Measurements from ENCODE around the gene HELZ. TPM values are rescaled to one million over a fixed set of nuclear protein-coding genes. Genes with fewer than 3 reads are reported as not detected.

The HELZ gene
- total and polyA plus RNA-seq, 2 donors (not counting 1 experiment from before 2014, with no cell fraction given) = 10.4 to 97.8 TPM

- no peak overlapping the region for H3K27ac Mint-ChIP-seq
- H3K9me3 Mint-ChIP-seq (ENCODE audit: insufficient read depth) = no peaks in the 10 kb centered on the region
- peaks cover 96% of the 10 kb centered on the region for H3K79me2 ChIP-seq (ENCODE audit: control insufficient read depth, insufficient read depth, low read length)
- no peak overlapping the region for H3K27ac ChIP-seq (ENCODE audit: low read length in 2 of 2)
- intact Hi-C loops (cut with micrococcal nuclease) = no loop called here
- peaks cover 71% of the 10 kb centered on the region for H4K20me1 ChIP-seq (ENCODE audit: control insufficient read depth, insufficient read depth, low read length, poor library complexity, severe bottlenecking)
- H3K36me3 ChIP-seq (replicated peaks in 1 of 2; ENCODE audit: control extremely low read depth in 1 of 2, control insufficient read depth in 1 of 2, extremely low read depth in 1 of 2, insufficient read depth in 2 of 2, low read length in 1 of 2) = peaks cover 0 to 14% of the 10 kb centered on the region in 2 experiments
- H3K4me1 Mint-ChIP-seq = peaks cover 15% of the 10 kb centered on the region
- ChIA-PET CTCF (no interaction called here), POLR2A (no interaction called here)
- no peak overlapping the region for H2AFZ ChIP-seq (ENCODE audit: insufficient read depth, low read depth, low read length, poor library complexity, severe bottlenecking)
- no peak overlapping the region for H3K4me3 Mint-ChIP-seq
- H3K9me3 ChIP-seq (ENCODE audit: control extremely low read depth in 1 of 3, control insufficient read depth in 2 of 3, insufficient read depth in 1 of 3, low read length in 2 of 3) = no peaks in the 10 kb centered on the region
- WGBS (ENCODE audit: insufficient coverage) = 94% methylated on average over 4 of the region's 5 CpGs
- no peak for ATAC-seq (ENCODE audit: low read depth)
- no peaks in the 10 kb centered on the region for H3K27me3 ChIP-seq (replicated peaks in 1 of 4; ENCODE audit: control extremely low read depth in 1 of 4, control insufficient read depth in 3 of 4, insufficient read depth in 4 of 4, low read length in 3 of 4)
- H3K9ac ChIP-seq (ENCODE audit: low read length) = no peak overlapping the region
- no peak overlapping the region for H3K4me2 ChIP-seq (replicated peaks; ENCODE audit: low read depth, low read length, poor library complexity, severe bottlenecking)
- TF ChIP-seq, protein P1, sequence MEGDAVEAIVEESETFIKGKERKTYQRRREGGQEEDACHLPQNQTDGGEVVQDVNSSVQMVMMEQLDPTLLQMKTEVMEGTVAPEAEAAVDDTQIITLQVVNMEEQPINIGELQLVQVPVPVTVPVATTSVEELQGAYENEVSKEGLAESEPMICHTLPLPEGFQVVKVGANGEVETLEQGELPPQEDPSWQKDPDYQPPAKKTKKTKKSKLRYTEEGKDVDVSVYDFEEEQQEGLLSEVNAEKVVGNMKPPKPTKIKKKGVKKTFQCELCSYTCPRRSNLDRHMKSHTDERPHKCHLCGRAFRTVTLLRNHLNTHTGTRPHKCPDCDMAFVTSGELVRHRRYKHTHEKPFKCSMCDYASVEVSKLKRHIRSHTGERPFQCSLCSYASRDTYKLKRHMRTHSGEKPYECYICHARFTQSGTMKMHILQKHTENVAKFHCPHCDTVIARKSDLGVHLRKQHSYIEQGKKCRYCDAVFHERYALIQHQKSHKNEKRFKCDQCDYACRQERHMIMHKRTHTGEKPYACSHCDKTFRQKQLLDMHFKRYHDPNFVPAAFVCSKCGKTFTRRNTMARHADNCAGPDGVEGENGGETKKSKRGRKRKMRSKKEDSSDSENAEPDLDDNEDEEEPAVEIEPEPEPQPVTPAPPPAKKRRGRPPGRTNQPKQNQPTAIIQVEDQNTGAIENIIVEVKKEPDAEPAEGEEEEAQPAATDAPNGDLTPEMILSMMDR (IDR thresholded peaks at IDR 0.05) = no peak
- TF ChIP-seq EZH2 (IDR thresholded peaks at IDR 0.05; ENCODE audit: borderline replicate concordance, insufficient read depth, low read depth, low read length, poor library complexity, severe bottlenecking) = no peak
- DNase-seq = no peak
- no peak overlapping the region for H3K4me3 ChIP-seq (ENCODE audit: control extremely low read depth in 1 of 5, extremely low read depth in 1 of 5, insufficient read depth in 1 of 5, low read depth in 2 of 5, low read length in 4 of 5)
- H3K27me3 Mint-ChIP-seq = no peaks in the 10 kb centered on the region
- no peaks in the 10 kb centered on the region for H3K4me1 ChIP-seq (ENCODE audit: control insufficient read depth in 2 of 2, insufficient read depth in 2 of 2, low read length in 2 of 2)
These were observed 15.7 kb downstream of the HELZ start for GRCh38 chr17:67229109-67229955.

DNA sequence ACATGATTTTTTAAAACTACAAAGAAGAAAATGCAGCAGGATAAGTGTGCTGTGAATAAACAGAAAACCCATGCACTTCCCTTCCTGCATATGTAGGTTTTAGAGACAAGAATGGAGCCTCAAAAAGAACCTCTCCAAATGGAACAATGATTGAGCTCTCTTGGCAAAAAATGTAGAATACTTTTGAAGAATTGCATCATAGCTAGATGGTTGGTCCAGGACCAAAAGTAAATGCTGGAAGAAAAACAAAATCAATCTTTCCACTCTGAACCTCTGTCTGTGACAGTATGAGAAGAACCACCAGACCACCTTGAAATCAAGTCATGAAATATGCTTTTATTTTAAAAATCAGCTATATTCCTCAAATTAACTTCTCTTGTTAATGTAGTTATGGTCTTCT is 17.5 kb downstream of the HELZ start:
- no peaks in the 10 kb centered on the region for H3K4me1 ChIP-seq (ENCODE audit: control insufficient read depth in 2 of 2, insufficient read depth in 2 of 2, low read length in 2 of 2)
- H3K4me1 Mint-ChIP-seq = peaks cover 15% of the 10 kb centered on the region
- no peak for DNase-seq
- no peak overlapping the region for H3K9ac ChIP-seq (ENCODE audit: low read length)
- H3K4me3 Mint-ChIP-seq = no peak overlapping the region
- no peak overlapping the region for H3K27ac ChIP-seq (ENCODE audit: low read length in 2 of 2)
- H4K20me1 ChIP-seq (ENCODE audit: control insufficient read depth, insufficient read depth, low read length, poor library complexity, severe bottlenecking) = peaks cover 72% of the 10 kb centered on the region
- POLR2A ChIA-PET = no interaction called here
- H3K27ac Mint-ChIP-seq = no peak overlapping the region
- intact Hi-C loops (cut with micrococcal nuclease) = no loop called here
- CTCF ChIA-PET = no interaction called here
- ATAC-seq (ENCODE audit: low read depth) = no peak
- H2AFZ ChIP-seq (ENCODE audit: insufficient read depth, low read depth, low read length, poor library complexity, severe bottlenecking) = no peak overlapping the region
- peaks cover 0 to 11% of the 10 kb centered on the region in 2 experiments for H3K36me3 ChIP-seq (replicated peaks in 1 of 2; ENCODE audit: control extremely low read depth in 1 of 2, control insufficient read depth in 1 of 2, extremely low read depth in 1 of 2, insufficient read depth in 2 of 2, low read length in 1 of 2)
- no peaks in the 10 kb centered on the region for H3K27me3 Mint-ChIP-seq
- H3K79me2 ChIP-seq (ENCODE audit: control insufficient read depth, insufficient read depth, low read length) = peaks cover 96% of the 10 kb centered on the region
- H3K4me2 ChIP-seq (replicated peaks; ENCODE audit: low read depth, low read length, poor library complexity, severe bottlenecking) = no peak overlapping the region
- no peaks in the 10 kb centered on the region for H3K27me3 ChIP-seq (replicated peaks in 1 of 4; ENCODE audit: control extremely low read depth in 1 of 4, control insufficient read depth in 3 of 4, insufficient read depth in 4 of 4, low read length in 3 of 4)
- H3K4me3 ChIP-seq (ENCODE audit: control extremely low read depth in 1 of 5, extremely low read depth in 1 of 5, insufficient read depth in 1 of 5, low read depth in 2 of 5, low read length in 4 of 5) = no peak overlapping the region
- TF ChIP-seq EZH2 (IDR thresholded peaks at IDR 0.05; ENCODE audit: borderline replicate concordance, insufficient read depth, low read depth, low read length, poor library complexity, severe bottlenecking) = no peak
- TF ChIP-seq, protein P1 (IDR thresholded peaks at IDR 0.05) = no peak
- H3K9me3 ChIP-seq (ENCODE audit: control extremely low read depth in 1 of 3, control insufficient read depth in 2 of 3, insufficient read depth in 1 of 3, low read length in 2 of 3) = no peaks in the 10 kb centered on the region
- H3K9me3 Mint-ChIP-seq (ENCODE audit: insufficient read depth) = no peaks in the 10 kb centered on the region

Measured in B cell (primary cell).